GF-D8 (cell line): ENCODE data around the gene DHX29.

Experiments
- DNase-seq: peaks from one replicate; lab custom pipeline; 2025; lab: John Stamatoyannopoulos, UW

The DHX29 gene

DNA sequence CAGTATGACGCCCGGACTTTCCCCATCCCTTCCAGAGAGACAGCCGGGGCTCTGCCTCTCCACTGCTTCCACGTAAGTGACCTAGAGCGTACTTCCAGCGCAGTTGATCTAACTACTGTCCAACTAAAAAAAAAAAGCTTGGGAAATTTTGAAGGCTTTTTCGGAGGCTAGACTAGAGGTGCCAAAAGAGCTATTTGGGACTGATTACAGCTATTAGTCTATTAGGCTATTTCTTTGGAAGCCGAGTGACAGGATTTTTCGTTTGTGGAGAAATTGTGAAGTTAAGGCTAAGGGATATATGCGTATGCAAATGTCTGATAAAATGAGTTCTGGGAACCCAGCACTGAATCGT lies 75.6 kb downstream of the DHX29 start:
- no peak for DNase-seq

DNA sequence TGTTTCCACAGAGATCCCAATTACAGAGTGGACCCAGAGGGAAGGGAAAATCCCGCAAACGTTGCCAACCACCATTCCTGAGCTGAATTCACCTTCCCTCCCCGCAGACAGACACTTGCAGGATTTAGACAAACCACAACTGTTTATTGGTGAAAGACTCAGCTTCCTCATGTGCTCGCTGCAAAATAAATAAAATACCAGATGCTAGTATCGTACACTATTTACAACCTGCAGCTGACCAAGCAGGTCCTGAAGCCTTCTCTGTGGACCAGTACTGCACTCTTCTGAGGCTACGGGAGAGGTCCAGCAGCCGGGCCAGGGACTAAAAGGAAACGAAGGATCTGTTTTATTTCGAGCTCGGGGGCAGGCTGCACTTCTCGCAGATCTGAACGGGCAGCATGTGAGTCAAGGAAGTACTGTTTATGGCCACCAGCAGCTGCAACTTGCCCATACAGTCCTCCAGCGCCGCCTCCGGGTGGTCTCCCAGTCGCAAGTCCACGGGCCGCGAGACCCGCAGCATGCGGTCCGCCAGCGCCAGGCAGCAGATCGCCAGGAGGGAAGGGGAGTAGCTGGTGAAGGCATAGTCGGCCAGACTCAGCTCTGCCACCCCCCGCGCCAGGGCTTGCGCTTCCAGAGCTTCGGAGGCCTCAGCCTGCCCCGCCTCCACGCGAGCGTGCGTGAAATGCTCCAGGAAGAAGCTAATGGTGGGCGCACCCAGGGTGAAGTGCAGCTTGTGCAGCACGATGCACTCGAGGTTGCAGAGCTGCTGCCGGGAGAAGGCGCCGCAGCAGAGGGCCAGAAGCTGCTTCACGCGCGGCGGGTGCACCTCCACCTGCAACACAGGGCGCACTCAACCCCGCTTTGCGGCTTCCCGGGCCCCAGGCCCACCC lies 76.2 kb downstream of the DHX29 start:
- DNase-seq, result no peak

DNA sequence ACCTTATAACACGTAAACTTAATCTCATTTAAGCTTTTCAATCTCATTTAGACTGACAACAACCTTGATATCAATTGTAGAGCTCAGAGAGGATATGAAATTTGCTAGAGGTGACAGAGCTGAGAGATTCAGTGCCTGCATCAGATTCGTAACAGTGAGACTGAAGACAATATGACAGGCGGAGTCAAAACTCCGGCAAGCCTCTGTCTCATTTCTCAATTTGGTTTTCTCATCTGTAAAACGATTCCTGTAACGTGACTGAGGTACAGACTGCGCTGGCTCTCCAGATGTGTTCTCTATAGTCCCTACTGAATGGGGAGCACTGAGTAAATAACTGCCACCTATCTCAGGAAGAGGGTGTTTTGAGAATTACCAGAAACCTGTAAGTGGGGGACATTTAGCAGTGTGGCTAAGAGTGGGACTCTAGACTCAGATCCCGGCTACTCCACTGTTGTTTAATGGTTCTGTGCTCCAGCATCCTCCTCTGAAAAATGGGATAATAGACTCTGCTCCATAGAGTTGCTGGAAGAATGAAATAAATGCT lies 77.3 kb downstream of the DHX29 start:
- DNase-seq, result no peak

DNA sequence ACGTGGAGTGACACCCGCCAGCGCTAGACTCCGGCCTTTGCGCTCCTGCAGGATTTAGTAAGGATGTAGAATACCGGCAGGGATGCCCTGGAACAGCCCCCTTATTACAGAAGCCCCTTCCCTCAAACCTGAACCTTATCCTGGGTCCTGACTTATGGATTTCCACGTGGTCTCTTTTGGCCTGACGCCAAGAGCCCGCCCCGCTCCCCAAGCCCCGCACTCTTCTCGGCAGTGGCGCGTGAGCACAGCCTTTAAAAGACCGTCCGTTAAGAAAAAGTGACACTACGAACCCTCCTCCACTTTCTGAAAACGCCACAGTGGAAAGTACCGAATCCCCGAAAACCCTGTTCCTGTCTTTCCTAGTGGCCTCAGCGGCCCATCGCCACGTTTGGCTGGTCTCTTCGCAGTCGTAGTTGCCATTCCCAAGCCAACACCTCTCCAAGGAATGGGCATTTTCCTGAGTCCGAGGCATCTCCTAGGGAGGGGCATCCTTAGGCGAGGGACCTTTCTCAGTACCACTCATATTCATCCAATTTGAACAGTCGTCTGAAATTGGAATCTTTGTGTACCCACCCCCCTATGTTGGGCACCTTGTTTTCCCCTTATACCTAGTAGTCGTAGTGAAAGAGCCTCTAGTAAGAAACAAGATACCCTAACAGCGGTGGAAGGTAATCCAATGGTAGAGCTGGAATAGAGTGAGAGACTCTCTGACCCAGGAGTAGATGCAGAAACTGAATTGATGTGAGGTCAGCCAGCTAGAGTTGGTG lies 79.6 kb downstream of the DHX29 start:
- DNase-seq, result no peak

DNA sequence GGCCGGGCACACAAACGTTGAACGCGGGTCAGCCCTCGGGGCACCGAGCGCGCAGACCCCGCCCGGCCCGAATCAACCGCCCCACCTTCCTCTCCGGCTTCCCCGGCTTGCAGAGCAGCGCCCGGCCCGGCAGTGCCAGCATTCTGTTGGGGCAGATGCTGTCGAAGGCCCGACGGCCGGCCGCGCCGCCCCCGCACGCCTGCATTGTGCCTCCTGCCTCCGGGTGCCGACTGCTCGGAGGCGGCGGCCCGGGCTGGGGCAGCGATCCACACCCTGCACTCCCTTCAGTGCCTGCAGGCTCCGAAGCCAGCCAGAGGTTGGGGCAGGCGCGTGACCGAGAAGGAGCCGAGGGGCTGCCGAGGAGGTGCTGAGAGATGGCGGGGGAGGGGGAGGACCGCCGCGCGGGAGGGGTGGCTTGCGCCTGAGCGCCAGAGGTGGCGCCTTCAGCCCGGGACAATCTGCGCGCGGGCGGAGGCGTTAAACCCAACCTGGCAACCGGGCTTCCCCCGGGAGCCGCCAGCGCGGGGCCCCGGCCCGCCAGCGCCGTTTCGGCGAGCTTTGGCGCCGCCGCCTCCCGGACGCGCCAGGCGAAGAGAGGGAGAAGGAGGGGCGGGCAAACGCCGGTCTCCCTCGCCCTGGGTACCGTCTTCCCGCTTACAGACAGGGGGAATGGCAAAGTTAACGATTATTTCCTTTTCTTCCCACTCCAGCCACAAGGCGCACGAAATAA lies 80.4 kb downstream of the DHX29 start, which contains the start of gene MCIDAS:
Gene MCIDAS, minus strand, starts transcription at position 382 of the 730 bp plus-strand sequence. Its CDS starts 177 bp downstream, at position 205.
- DNase-seq, result no peak

DNA sequence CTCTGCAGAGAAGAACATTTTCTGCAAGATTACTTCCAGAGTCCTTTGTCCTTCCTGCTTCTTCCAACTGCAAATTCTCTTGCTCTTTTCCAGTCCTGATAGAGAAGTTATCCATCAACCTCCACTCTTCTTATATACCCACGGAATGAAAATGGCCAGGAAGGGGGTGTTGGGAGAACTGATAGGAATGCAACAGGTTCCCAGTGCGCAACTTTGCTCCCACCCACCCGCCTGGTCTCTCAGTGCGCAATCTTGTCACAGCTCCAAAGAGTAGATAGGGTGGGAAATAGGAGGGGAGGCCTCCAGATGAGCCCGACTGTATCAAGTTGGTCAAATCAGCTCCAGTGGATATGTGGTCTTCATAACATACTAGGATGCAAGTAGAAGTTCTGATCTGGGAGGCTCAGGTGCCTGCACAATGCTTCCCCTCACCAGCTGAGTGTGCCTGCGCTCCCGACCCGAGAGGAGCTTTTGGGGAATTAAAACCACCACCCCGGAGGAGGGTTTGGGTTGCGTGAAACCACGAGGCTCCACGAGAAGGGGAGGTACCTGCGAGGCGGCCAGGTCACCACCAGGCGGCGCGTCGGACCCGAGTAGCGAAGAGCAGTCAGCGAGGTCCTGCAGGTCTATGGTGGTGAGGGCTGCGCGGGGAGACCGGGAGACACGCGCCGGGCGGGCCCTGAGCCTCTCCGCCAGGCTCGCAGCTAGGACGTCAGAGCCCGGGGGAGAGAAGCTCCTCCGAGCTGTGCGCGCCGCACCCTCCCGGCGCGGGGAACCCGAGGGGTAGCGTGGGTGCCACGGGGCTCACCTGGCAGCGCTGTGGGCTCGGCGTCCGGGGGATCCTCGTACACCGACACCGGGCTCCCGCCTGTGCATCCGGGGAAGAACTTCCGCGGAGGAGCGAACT lies 81.2 kb downstream of the DHX29 start:
- no peak for DNase-seq

DNA sequence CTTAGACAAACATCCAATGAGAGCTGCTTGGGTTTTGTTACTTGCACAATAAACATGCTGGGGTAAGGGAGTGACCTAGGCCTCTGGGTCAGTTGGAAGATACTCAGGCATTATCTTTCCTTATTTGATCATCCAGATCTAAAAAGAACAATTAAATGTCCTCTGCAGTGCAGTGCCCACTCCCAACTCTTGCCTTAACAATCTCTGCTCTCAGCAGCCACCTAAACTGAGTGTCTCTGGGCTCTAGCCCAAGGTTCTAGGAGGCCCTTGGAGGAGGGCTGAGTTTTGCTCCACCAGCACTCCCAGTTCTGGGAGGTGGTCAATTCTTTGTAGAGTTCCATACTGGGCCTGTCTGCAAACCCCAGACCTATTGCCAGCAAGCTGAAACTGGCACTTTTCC lies 82.1 kb downstream of the DHX29 start:
- DNase-seq, result no peak

DNA sequence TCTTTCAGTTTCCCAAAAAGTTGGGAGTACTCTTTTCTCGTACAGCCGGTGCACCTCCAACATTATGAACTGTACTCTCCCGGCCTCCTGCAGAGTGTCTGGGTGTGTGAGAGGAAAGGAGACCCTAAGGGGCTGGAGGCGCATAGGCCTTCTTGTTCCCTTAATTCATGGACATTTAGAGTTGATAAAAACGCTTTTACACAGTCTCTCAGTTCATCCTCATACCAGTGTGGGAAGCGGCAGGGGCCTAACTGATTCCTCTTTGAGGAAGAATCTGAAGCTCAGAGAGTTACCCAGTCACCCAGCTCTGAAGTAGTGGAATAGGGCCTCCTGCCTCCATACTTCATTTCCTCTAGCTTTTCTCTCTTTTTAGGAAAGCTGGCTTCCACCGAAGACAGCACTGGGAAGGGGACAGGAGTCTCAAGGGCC lies 83.7 kb downstream of the DHX29 start:
- DNase-seq, result no peak

DNA sequence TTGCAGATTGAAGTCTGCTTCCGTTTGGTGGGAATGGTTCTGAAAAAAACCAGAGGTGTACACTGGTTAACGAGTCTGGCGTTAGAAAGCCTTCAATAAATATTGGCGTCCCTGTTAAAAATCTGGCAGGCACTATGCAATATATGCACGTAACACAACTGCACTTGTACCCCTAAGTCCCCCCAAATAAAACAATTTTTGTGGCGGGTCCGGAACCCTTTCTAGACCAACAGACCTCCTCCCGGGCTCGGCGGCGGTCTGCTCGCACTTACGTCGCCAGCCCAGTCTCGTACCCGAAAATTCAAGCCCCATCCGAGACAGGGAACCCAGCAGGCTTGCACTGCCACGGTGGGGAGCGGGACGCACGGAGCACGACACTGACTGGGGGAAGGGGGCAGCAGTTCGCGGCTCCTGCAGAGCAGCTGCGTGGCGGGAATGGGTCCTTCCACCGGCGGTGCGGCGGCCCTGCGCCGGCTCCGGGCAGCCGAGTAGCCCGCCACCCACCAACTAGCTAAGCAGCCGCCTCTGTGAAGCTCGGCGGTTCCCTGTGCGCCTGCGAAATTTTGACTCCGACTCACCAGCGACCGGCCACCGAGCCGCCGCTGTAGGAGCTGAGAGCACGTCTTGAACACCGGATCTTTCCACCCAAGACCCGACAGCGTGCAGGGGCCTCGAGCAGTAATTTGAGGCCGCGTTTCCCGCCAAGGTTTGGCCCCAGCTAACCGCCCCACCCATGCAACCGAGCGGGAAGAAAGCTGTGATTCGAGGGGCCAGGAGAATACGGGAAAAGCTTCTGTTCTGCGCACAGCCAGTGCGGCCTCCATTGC lies 84.3 kb downstream of the DHX29 start:
- DNase-seq, result no peak

DNA sequence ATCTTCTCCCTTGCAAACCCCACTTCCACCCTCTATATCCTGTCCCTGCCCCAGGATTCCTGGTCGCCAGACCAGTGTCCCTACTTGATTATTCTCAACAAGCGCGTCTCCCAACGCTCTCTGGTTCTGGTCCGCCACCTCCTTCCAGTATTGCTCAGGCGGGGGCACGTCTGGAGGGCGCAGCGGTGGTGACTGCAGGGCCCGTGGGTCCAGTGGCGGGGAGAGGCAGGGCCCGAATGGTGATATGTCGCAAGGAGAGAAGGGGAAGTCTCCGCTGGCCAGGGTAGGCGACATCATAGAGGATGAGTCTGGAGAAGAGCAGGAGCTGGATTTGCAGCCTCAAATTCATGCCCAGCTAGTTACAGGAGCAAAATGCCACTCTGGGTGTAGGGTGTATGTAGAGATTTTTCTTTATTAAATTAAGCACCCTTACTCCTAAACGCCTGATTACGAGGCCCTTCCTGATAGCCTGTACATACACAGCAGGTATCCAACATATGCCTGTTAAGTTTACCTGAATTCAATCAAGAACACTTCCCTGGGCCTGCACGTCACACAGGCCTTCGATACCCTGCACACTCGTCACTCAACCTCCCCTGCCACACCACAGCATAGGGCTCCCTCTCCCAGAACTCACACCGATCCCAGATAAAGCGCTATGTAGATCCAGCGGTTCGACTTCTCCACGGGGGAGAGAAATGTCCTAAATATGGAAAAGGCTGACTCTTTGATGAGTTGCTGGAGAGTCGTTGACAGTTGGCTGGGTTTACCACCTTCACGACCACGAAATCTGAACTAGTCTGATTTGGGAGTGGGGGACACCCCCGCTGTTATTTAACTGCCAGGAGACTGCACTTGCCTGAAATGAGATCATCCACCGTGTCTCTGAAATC lies 85.2 kb downstream of the DHX29 start:
- DNase-seq, result no peak

DNA sequence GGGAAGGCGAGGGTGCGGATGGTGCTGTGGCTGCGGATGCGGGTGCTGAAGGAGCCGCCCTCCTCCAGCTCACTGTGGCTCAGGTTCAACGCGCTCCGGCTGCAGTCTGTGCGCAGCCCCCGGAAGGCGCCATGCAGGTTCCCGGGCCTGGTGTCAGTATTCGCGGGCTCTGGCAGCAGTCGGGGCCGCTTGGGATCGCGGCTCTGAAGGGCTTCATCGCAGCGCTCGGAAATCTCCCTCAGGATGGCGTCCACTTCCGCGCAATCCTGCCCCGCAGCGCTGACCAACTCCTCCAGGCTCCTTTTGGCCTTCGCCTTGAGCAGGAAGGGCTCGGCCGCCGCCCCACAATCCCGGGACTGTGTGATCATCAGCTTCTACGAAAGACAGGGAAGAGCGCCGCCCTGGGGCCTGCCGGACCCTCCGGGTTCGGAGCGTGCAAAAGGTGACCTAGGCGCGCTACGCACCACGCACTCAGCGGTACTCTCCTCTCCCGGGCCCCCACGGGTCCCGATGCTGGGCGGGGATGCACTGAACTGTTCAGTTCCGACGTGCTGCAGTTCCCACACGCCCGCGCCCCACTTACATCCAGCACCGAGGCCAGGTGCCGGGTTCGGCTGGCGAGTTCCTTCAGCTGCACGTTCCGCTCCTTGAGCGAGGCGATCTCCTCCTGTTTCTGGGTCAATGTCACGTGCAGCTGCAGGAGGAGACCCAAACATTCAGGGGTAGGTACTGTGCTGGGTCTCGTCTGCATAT lies 86.9 kb downstream of the DHX29 start:
- DNase-seq, result no peak

DNA sequence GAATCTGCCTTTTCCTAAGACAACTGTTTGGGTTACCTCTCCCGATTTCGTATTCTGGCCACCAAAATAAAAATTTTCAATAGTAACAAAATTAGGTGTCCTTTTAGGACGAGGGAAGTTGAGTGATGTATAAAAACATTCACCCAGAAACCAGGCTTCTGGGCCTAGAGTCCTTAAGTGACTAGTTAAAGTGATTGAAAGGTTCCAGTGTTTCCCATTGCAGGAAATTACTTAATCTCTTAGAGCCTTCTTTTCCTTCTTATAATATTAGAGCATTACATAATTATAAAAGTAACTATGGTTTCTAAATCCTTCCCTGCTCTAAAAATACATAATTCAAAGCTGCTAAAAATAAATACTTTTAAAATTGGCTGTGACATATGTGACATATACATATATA lies 87.7 kb downstream of the DHX29 start:
- DNase-seq, result no peak

DNA sequence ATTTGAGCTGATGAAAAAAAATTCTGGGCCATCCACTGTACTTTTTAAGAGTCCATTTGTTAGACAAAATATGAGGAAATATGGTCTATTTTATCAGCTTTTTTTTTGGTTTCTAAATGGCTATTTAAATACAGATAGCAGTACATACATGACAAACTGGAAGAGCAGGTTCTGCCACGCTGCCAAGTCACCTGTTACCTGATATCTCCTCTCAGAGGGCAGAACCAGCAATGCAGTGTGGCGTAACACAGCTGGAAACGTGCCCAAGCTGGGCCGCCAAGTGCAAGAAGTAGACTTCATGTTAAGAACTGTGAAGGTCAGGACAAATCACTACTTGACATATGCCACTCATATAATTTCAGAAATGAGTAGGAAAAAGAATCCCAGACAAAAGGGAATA lies 88.5 kb downstream of the DHX29 start:
- no peak for DNase-seq

DNA sequence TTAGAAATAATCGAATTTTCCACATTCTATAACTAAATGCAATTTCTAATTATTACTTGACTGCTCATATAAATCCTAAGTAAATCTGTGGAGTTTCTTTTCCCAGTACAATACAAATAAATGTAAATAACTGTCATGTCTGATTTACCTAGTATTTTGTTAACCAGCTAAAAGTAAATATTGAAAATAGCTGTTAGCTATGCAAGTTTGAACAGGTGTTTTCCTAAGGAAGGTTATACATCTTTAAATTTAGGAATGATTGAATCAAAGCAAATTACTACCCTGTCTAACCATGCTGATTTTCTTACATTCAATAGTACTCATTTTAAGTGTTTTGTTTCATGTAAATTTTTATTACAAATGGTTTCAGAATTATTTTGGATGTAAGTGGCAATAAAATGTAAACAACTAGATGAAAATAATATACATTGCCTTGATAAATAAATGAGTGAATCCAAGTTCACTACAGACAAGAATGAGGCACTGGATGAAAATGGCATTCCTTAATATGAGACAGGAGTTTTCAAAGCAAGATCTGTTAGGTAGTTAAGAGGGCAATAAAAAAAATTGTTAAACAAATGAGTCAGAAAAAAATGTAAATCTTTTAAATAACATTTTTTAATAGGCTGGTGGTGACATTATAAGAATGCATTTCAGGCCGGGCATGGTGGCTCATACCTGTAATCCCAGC lies 96.2 kb downstream of the DHX29 start:
- no peak for DNase-seq
